Ectodermal cell (in vitro differentiated cells): ENCODE results near the gene MIA.
"Not testable (repeated sequence)": the region's sequence is repeated elsewhere in the genome, so short reads cannot be mapped to it uniquely, and the experiment has no call there.

Source experiments
- H3K27ac ChIP-seq: 2 replicates; pipeline ENCODE4 v1.7.0; 2013; ENCODE audit warnings: mild to moderate bottlenecking, low read depth, low read length; ENCODE audit not compliant: insufficient read depth, poor library complexity, severe bottlenecking
- H3K27me3 ChIP-seq: 2 replicates; pipeline ENCODE4 v1.7.0; 2013; ENCODE audit warnings: mild to moderate bottlenecking, low read length; ENCODE audit not compliant: insufficient read depth, control insufficient read depth, poor library complexity, severe bottlenecking
- H3K36me3 ChIP-seq: one replicate; pipeline ENCODE4 v1.7.0; 2013; ENCODE audit warnings: low read length; ENCODE audit not compliant: control insufficient read depth, insufficient read depth
- H3K4me1 ChIP-seq: one replicate; pipeline ENCODE4 v1.7.0; 2013; ENCODE audit warnings: low read length; ENCODE audit not compliant: control insufficient read depth, insufficient read depth
- H3K4me3 ChIP-seq: 2 replicates; pipeline ENCODE4 v1.7.0; 2013; ENCODE audit warnings: low read depth, low read length, control low read depth; ENCODE audit not compliant: insufficient read depth
- H3K9me3 ChIP-seq: 2 replicates; pipeline ENCODE4 v1.7.0; 2013; ENCODE audit warnings: mild to moderate bottlenecking, low read length, moderate library complexity; ENCODE audit not compliant: control insufficient read depth
- WGBS, 2 experiments: methylation state at CpG; one replicate each; pipeline ENCODE4 v1.1.7; 2013; ENCODE audit warnings: missing lambda C conversion rate in 2 of 2; 5-methylcytosine and 5-hydroxymethylcytosine counted together

Gene MIA

GRCh38 chr19:40822704-40823553, 47.6 kb downstream of the MIA start:
- H3K27me3 ChIP-seq, H3K36me3 ChIP-seq, H3K4me1 ChIP-seq, H3K9me3 ChIP-seq, H3K27ac ChIP-seq, H3K4me3 ChIP-seq: not testable (repeated sequence)
- WGBS, 2 experiments = 88 to 89% methylated on average over 9 of the region's 9 CpGs

DNA sequence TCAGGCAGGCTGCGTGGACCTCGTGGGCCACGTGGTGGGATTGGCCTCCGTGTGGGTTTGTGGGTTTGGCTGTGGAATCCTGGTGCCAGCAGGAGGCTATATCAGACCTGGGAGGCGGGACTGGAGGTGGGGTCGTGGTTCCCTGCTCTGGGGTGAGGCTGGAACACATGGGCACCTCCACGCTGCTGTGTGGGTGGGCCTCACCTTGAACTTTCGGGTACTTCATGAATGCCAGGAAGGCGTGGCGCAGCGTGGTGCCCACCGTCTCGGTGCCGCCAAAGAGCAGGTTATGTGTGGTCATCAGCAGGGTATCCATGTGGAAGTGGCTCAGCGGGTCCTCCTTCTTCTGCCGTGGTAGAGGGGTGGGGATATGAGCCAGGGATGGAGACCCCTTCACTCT, 49.6 kb downstream of the MIA start:
- WGBS, 2 experiments = 93 to 94% methylated on average over 15 to 16 of the region's 16 CpGs
- not testable (repeated sequence) for H3K36me3 ChIP-seq, H3K4me1 ChIP-seq, H3K27ac ChIP-seq, H3K4me3 ChIP-seq, H3K9me3 ChIP-seq, H3K27me3 ChIP-seq

DNA sequence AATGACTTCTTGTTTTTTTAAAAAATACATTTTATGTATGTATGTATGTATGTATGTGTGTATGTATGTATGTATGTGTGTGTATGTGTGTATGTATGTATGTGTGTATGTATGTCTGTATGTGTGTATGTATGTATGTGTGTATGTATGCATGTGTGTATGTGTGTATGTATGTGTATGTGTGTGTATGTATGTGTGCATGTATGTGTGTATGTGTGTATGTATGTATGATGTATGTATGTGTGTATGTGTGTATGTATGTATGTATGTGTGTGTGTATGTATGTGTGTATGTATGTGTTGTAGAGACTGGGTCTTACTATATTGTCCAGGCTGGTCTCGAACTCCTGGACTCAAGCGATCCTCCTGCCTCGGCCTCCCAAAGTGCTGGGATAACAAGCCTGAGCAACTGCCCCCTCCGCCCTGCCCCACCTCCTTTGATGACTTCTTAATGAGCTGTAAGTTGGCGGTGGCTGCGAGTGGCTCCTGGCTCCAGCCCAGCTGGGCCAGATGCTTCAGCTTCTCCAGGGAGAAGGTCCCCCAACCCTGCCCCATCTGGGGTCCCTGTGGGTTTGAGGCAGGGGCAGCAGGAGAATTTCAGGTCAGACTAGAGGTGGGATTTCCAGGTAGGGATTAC, 50.3 kb downstream of the MIA start:
- WGBS, 2 experiments = 87 to 100% methylated on average over 3 to 4 of the region's 6 CpGs
- not testable (repeated sequence) for H3K4me1 ChIP-seq, H3K36me3 ChIP-seq, H3K9me3 ChIP-seq, H3K4me3 ChIP-seq, H3K27me3 ChIP-seq, H3K27ac ChIP-seq

GRCh38 chr19:40826312-40826698, 51.0 kb downstream of the MIA start:
- not testable (repeated sequence) for H3K4me3 ChIP-seq, H3K27ac ChIP-seq, H3K4me1 ChIP-seq, H3K27me3 ChIP-seq, H3K9me3 ChIP-seq, H3K36me3 ChIP-seq
- 93 to 94% methylated on average over 7 to 8 of the region's 14 CpGs for WGBS, 2 experiments

DNA sequence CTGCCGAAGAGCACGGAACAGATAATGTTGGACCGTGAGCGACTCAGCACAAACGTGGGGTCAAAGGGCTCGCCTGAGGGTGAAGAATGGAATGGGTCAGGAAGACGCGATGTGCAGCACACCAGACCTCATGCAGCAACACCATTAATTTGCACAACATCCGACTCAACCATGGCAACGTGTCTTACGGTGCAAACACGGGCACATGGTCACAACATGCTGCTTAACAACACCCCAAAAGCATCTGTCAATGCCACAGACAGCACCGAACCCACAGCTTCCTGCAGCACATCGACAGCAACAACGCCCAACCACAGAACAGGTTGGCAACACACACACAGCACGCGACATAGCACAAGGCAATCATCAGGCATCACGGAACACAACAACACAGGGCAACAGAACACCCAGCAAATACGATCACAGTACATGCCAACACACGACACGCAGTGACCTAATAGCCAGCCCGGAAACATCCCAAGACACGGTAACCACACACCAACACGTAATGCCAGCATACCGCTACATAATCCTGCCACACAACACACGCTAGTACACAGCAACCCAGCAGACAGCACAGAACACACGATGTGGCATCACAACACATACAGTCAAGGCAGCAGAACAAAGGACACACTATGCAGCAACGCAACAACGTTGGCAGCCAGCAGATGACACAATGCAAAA, 51.5 kb downstream of the MIA start:
- not testable (repeated sequence) for H3K27me3 ChIP-seq, H3K27ac ChIP-seq, H3K36me3 ChIP-seq, H3K4me1 ChIP-seq, H3K4me3 ChIP-seq, H3K9me3 ChIP-seq
- WGBS, 2 experiments = 94% methylated on average over 29 of the region's 29 CpGs
